Measurements from ENCODE around the gene GALNTL6. TPM values are rescaled to one million over a fixed set of nuclear protein-coding genes. Genes with fewer than 3 reads are reported as not detected.

GALNTL6 gene
- total RNA-seq, 1 experiment from 2014 or later: not detected

- Mint-ChIP-seq H3K4me1 (peaks cover 35 to 37% of the 10 kb centered on the region in 2 experiments), H3K36me3 (ENCODE audit: insufficient read depth in 1 of 3, low read depth in 3 of 3) (peaks cover 5 to 11% (median 9%) of the 10 kb centered on the region in 3 experiments), H3K9me3 (peaks cover 6 to 9% of the 10 kb centered on the region in 2 experiments), H3K4me3 (no peak overlapping the region), H3K27ac (peak overlapping the region in 2 of 3 experiments; percentile 63 to 92; a peak in 3 of 7 replicates), H3K27me3 (ENCODE audit: low read depth) (no peaks in the 10 kb centered on the region)
- H2BK12ac ChIP-seq (ENCODE audit: insufficient read length, low read depth, low read length): no peak overlapping the region
- no peaks in the 10 kb centered on the region for H3K27me3 ChIP-seq (ENCODE audit: insufficient read depth, low read length)
- no peak overlapping the region for H3K18ac ChIP-seq (ENCODE audit: insufficient read length, low read depth, low read length)
- H3K4ac ChIP-seq (ENCODE audit: low read depth, low read length): no peak overlapping the region
- DNase-seq: no peak
- TF ChIP-seq, protein P1, sequence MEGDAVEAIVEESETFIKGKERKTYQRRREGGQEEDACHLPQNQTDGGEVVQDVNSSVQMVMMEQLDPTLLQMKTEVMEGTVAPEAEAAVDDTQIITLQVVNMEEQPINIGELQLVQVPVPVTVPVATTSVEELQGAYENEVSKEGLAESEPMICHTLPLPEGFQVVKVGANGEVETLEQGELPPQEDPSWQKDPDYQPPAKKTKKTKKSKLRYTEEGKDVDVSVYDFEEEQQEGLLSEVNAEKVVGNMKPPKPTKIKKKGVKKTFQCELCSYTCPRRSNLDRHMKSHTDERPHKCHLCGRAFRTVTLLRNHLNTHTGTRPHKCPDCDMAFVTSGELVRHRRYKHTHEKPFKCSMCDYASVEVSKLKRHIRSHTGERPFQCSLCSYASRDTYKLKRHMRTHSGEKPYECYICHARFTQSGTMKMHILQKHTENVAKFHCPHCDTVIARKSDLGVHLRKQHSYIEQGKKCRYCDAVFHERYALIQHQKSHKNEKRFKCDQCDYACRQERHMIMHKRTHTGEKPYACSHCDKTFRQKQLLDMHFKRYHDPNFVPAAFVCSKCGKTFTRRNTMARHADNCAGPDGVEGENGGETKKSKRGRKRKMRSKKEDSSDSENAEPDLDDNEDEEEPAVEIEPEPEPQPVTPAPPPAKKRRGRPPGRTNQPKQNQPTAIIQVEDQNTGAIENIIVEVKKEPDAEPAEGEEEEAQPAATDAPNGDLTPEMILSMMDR (conservative IDR thresholded peaks at IDR 0.05): no peak
- no peak overlapping the region for H4K91ac ChIP-seq (ENCODE audit: insufficient read length, low read depth, low read length)
- no peak overlapping the region for H4K8ac ChIP-seq (replicated peaks; ENCODE audit: insufficient read length, low read depth, low read length)
- WGBS (ENCODE audit: extremely low coverage, insufficient read length, low lambda C conversion rate): no CpG with 5 or more reads among the region's 4 CpGs
- H2BK120ac ChIP-seq (ENCODE audit: low read depth, low read length, poor library complexity, severe bottlenecking): no peak overlapping the region
- no peak overlapping the region for H3K23ac ChIP-seq (ENCODE audit: insufficient read length, low read depth, low read length)
- H3K79me2 ChIP-seq (ENCODE audit: insufficient read depth, low read length): no peaks in the 10 kb centered on the region
- no peak overlapping the region for H4K5ac ChIP-seq (ENCODE audit: insufficient read length, low read depth, low read length)
- no peak overlapping the region for H3T11ph ChIP-seq (ENCODE audit: low read length)
- no peak overlapping the region for H2BK15ac ChIP-seq (ENCODE audit: low read depth, low read length)
- no peak overlapping the region for H3K27ac ChIP-seq (ENCODE audit: insufficient read length, low read depth, low read length)
- no peaks in the 10 kb centered on the region for H4K20me1 ChIP-seq (ENCODE audit: control insufficient read depth, insufficient read depth, insufficient read length)
- no peaks in the 10 kb centered on the region for H3K4me1 ChIP-seq (ENCODE audit: insufficient read depth, low read length)
- H3K23me2 ChIP-seq (ENCODE audit: insufficient read length, low read depth, low read length, poor library complexity, severe bottlenecking): no peaks in the 10 kb centered on the region
- no peak overlapping the region for H2AK5ac ChIP-seq (ENCODE audit: insufficient read length, low read length)
- H3K9ac ChIP-seq (ENCODE audit: extremely low read depth, insufficient read length, low read length): no peak overlapping the region
- no peaks in the 10 kb centered on the region for H3K9me3 ChIP-seq (ENCODE audit: control insufficient read depth, low read depth, low read length)
- H2AFZ ChIP-seq (ENCODE audit: low read length): no peak overlapping the region
- H3K4me2 ChIP-seq (ENCODE audit: insufficient read depth, insufficient read length, low read length): no peak overlapping the region
- H2BK5ac ChIP-seq (ENCODE audit: insufficient read length, low read length): no peak overlapping the region
- H3K79me1 ChIP-seq (ENCODE audit: insufficient read depth, low read depth, low read length, poor library complexity, severe bottlenecking): no peaks in the 10 kb centered on the region
- H2BK20ac ChIP-seq (ENCODE audit: low read depth, low read length, poor library complexity, severe bottlenecking): no peak overlapping the region
- H3K56ac ChIP-seq (ENCODE audit: insufficient read length, low read depth, low read length): no peak overlapping the region
- H3K14ac ChIP-seq (ENCODE audit: insufficient read depth, low read length): no peak overlapping the region
These were observed 1201.6 kb downstream of the GALNTL6 start for GRCh38 chr4:173014836-173015235.
